Esophagus squamous epithelium (tissue), 5 donors: ENCODE data around the gene CCT7. TPM values are rescaled to one million over a fixed set of nuclear protein-coding genes. Genes with fewer than 3 reads are reported as not detected.

ENCODE experiments used
- DNase-seq: peaks from one replicate; lab custom pipeline; 2025; lab: John Stamatoyannopoulos, UW
- H3K27ac ChIP-seq, 4 donors: fragments of 200-600 bp; sonication (generic); one replicate each; pipeline ENCODE4 v1.5.1; 2016 to 2019; ENCODE audit warnings: mild to moderate bottlenecking in 1 of 4
- H3K27me3 ChIP-seq, 4 donors: fragments of 200-600 bp; sonication (generic); 1 replicate in 3 of 4; 2 replicates in 1 of 4; pipeline versions ENCODE4 v1.5.1 to v1.6.0; 2017 to 2021; ENCODE audit warnings: antibody characterized with exemption in 1 of 4
- H3K36me3 ChIP-seq, 3 donors: fragments of 200-600 bp; sonication (generic); one replicate each; pipeline ENCODE4 v1.5.1; 2016 to 2019
- H3K4me1 ChIP-seq, 3 donors: fragments of 200-600 bp; sonication (generic); one replicate each; pipeline ENCODE4 v1.5.1; 2017 to 2019
- H3K4me3 ChIP-seq, 4 donors: fragments of 200-600 bp; sonication (generic); 1 replicate in 3 of 4; 2 replicates in 1 of 4; pipeline ENCODE4 v1.5.1; 2016 to 2019; ENCODE audit warnings: mild to moderate bottlenecking in 2 of 4, moderate library complexity in 1 of 4
- H3K9me3 ChIP-seq, 3 donors: fragments of 200-600 bp; sonication (generic); one replicate each; pipeline ENCODE4 v1.5.1; 2016 to 2019
- POLR2A ChIP-seq, 4 donors: fragments of 450-650 bp; IDR thresholded peaks; one replicate each; pipeline ENCODE4 v1.6.1; 2017; ENCODE audit warnings: antibody characterized with exemption in 4 of 4, mild to moderate bottlenecking in 4 of 4, moderate library complexity in 3 of 4
- WGBS, 2 donors: methylation state at CpG; one replicate each; pipeline ENCODE4 v1.1.5; 2018; 5-methylcytosine and 5-hydroxymethylcytosine counted together
- intact Hi-C: fragments of 100-400 bp; cut with DNase I; formaldehyde crosslinking; loops from one replicate; pipeline ENCODE4 v1.15.0; 2022
- total RNA-seq, 4 donors: library from RNA; depleted of rRNA; stranded (reverse); fragments of >200 nt; gene quantifications; one replicate each; pipeline ENCODE4 v1.1.0, GENCODE V29; 2016
- TF ChIP-seq, protein P1 (sequence below), 6 experiments: fragments of 450-650 bp in 4 of 6; fragments of 200-600 bp in 2 of 6; sonication (generic) in 2 of 6; IDR thresholded peaks; one replicate each; pipeline ENCODE4 v1.5.1; 2016 to 2019; ENCODE audit warnings: antibody characterized with exemption in 6 of 6, mild to moderate bottlenecking in 4 of 6, moderate library complexity in 4 of 6
- donor health status: DM: yes; HTN: yes; CAD: no.

CCT7 gene
- total RNA-seq, 4 donors from 2014 or later, result 149 to 246 (median 217) TPM

GRCh38 chr2:73265298-73266060 lies 31.4 kb downstream of the CCT7 start:
- no peaks in the 10 kb centered on the region for H3K36me3 ChIP-seq
- no peaks in the 10 kb centered on the region for H3K9me3 ChIP-seq
- H3K27me3 ChIP-seq, result peaks cover 0 to 52% (median 0%) of the 10 kb centered on the region in 4 donors
- H3K4me3 ChIP-seq, result no peak overlapping the region
- WGBS, 2 donors, result 89 to 93% methylated on average over 6 to 9 of the region's 28 CpGs
- H3K27ac ChIP-seq, result no peak overlapping the region
- intact Hi-C loops, result no loop called here
- TF ChIP-seq, protein P1, sequence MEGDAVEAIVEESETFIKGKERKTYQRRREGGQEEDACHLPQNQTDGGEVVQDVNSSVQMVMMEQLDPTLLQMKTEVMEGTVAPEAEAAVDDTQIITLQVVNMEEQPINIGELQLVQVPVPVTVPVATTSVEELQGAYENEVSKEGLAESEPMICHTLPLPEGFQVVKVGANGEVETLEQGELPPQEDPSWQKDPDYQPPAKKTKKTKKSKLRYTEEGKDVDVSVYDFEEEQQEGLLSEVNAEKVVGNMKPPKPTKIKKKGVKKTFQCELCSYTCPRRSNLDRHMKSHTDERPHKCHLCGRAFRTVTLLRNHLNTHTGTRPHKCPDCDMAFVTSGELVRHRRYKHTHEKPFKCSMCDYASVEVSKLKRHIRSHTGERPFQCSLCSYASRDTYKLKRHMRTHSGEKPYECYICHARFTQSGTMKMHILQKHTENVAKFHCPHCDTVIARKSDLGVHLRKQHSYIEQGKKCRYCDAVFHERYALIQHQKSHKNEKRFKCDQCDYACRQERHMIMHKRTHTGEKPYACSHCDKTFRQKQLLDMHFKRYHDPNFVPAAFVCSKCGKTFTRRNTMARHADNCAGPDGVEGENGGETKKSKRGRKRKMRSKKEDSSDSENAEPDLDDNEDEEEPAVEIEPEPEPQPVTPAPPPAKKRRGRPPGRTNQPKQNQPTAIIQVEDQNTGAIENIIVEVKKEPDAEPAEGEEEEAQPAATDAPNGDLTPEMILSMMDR (IDR thresholded peaks at IDR 0.05), result no peak
- TF ChIP-seq POLR2A (IDR thresholded peaks at IDR 0.05), result no peak
- H3K4me1 ChIP-seq, result peaks cover 4 to 25% (median 7%) of the 10 kb centered on the region in 3 donors
- DNase-seq, result no peak

GRCh38 chr2:73266061-73266901 lies 32.2 kb downstream of the CCT7 start:
- no peaks in the 10 kb centered on the region for H3K9me3 ChIP-seq
- no peaks in the 10 kb centered on the region for H3K36me3 ChIP-seq
- H3K27me3 ChIP-seq, result peaks cover 0 to 60% (median 0%) of the 10 kb centered on the region in 4 donors
- no peak for DNase-seq
- intact Hi-C loops, result no loop called here
- TF ChIP-seq, protein P1 (IDR thresholded peaks at IDR 0.05), result no peak
- TF ChIP-seq POLR2A (IDR thresholded peaks at IDR 0.05), result no peak
- H3K27ac ChIP-seq, result no peak overlapping the region
- H3K4me3 ChIP-seq, result no peak overlapping the region
- WGBS, 2 donors, result 85 to 87% methylated on average over 4 to 16 of the region's 26 CpGs
- H3K4me1 ChIP-seq, result peaks cover 4 to 25% (median 7%) of the 10 kb centered on the region in 3 donors

- H3K4me3 ChIP-seq, result no peak overlapping the region
- H3K4me1 ChIP-seq, result peaks cover 4 to 25% (median 7%) of the 10 kb centered on the region in 3 donors
- no peak for DNase-seq
- H3K36me3 ChIP-seq, result no peaks in the 10 kb centered on the region
- TF ChIP-seq POLR2A (IDR thresholded peaks at IDR 0.05), result no peak
- TF ChIP-seq, protein P1 (IDR thresholded peaks at IDR 0.05), result no peak
- no peak overlapping the region for H3K27ac ChIP-seq
- H3K9me3 ChIP-seq, result no peaks in the 10 kb centered on the region
- WGBS, 2 donors, result 87 to 96% methylated on average over 4 of the region's 4 CpGs
- H3K27me3 ChIP-seq, result peaks cover 0 to 61% (median 0%) of the 10 kb centered on the region in 4 donors
- intact Hi-C loops, result no loop called here
Observed at GRCh38 chr2:73267008-73267407, 32.9 kb downstream of the CCT7 start.

- peaks cover 0 to 61% (median 0%) of the 10 kb centered on the region in 4 donors for H3K27me3 ChIP-seq
- H3K4me1 ChIP-seq, result peaks cover 4 to 25% (median 7%) of the 10 kb centered on the region in 3 donors
- WGBS, 2 donors, result 62 to 64% methylated on average over 11 to 14 of the region's 14 CpGs
- no peaks in the 10 kb centered on the region for H3K36me3 ChIP-seq
- no peaks in the 10 kb centered on the region for H3K9me3 ChIP-seq
- TF ChIP-seq, protein P1 (IDR thresholded peaks at IDR 0.05), result no peak
- TF ChIP-seq POLR2A (IDR thresholded peaks at IDR 0.05), result no peak
- peak overlapping the region; percentile 18 to 63 (median 46) for H3K4me3 ChIP-seq
- H3K27ac ChIP-seq, result no peak overlapping the region
- intact Hi-C loops, result no loop called here
- no peak for DNase-seq
Observed at GRCh38 chr2:73268366-73268829, 34.3 kb downstream of the CCT7 start.
